DND-41 (cell line): Measurements from ENCODE around the gene SYNGR3.

Experiments used
- CTCF ChIP-seq: IDR thresholded peaks from 2 replicates; pipeline ENCODE4 v1.5.1; 2012; ENCODE audit warnings: borderline replicate concordance, low read length, moderate library complexity, mild to moderate bottlenecking; ENCODE audit not compliant: poor library complexity, severe bottlenecking; ENCODE audit errors: extremely low read depth
- EZH2 ChIP-seq: IDR thresholded peaks from 3 replicates; pipeline ENCODE4 v1.6.1; 2012; ENCODE audit warnings: borderline replicate concordance, low read depth, mild to moderate bottlenecking, moderate library complexity, low read length, inconsistent platforms; ENCODE audit not compliant: severe bottlenecking

GRCh38 chr16:2008631-2009163 lies 18.9 kb downstream of the SYNGR3 start:
- TF ChIP-seq CTCF: no peak
- TF ChIP-seq EZH2: no peak
